Measurements from ENCODE around the gene TMEM190.

Gene TMEM190

GRCh38 chr19:55345818-55346724, 30.6 kb upstream of the TMEM190 start:
- Histone ChIP-seq H3K36me3 (replicated peaks) (peaks cover 54% of the 10 kb centered on the region), H3K4me1 (peaks cover 26% of the 10 kb centered on the region)

GRCh38 chr19:55346725-55347441, 29.7 kb upstream of the TMEM190 start:
- peaks cover 49% of the 10 kb centered on the region for H3K36me3 ChIP-seq (replicated peaks)
- in situ Hi-C loops (cut with MboI; ENCODE audit: low sequenced_read_pairs), result no loop called here
- DNase-seq (ENCODE audit: low spot score in 2 of 2), result no peak

More at GRCh38 chr19:55345818-55346724, 30.6 kb upstream of the TMEM190 start:
- in situ Hi-C loops (cut with MboI; ENCODE audit: low sequenced_read_pairs), result no loop called here
- Histone ChIP-seq H3K9me3 (no peaks in the 10 kb centered on the region), H3K27me3 (ENCODE audit: low read depth) (no peaks in the 10 kb centered on the region), H3K4me3 (no peak overlapping the region)
- peak in 1 of 2 experiments; percentile 66 for DNase-seq (ENCODE audit: low spot score in 2 of 2)

DNA sequence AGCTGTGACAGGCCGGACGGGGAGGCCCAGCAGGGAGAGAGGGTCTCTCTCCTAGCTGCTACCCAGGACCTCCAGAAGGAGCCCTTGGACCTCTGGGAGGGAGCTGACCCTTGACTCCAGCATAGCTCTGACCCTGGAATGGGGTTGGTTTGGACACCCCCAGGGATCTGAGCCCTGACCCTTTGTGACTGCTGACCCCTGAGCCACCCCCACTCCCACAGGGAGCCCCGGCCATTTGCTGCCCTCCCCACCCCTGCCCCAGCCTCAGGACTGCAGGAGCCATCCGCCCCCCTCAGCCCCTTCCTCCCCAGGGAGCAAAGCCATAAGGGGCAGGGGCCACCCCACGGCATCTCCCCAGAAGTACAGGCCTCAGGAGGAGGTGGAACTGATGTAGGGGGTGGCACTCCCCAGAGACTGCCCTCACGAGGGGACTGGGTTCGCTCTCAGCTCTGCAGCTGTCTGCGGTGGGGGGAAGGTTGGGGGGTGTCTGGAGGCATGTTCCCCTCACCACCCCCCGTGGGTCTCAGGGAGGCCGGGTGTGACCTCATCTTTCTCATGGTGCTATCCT, 29.1 kb upstream of the TMEM190 start:
- DNase-seq (ENCODE audit: low spot score in 2 of 2), result no peak
- H3K27me3 ChIP-seq (ENCODE audit: low read depth), result peaks cover 6% of the 10 kb centered on the region
- in situ Hi-C loops (cut with MboI; ENCODE audit: low sequenced_read_pairs), result no loop called here
- no peak overlapping the region for H3K4me3 ChIP-seq
- peaks cover 20% of the 10 kb centered on the region for H3K4me1 ChIP-seq
- H3K36me3 ChIP-seq (replicated peaks), result peaks cover 43% of the 10 kb centered on the region
- no peaks in the 10 kb centered on the region for H3K9me3 ChIP-seq

More at GRCh38 chr19:55346725-55347441, 29.7 kb upstream of the TMEM190 start:
- Histone ChIP-seq H3K27me3 (ENCODE audit: low read depth) (no peaks in the 10 kb centered on the region; the same call in 1 of the 2 replicates), H3K9me3 (no peaks in the 10 kb centered on the region), H3K4me1 (peaks cover 20% of the 10 kb centered on the region), H3K4me3 (no peak overlapping the region)

DNA sequence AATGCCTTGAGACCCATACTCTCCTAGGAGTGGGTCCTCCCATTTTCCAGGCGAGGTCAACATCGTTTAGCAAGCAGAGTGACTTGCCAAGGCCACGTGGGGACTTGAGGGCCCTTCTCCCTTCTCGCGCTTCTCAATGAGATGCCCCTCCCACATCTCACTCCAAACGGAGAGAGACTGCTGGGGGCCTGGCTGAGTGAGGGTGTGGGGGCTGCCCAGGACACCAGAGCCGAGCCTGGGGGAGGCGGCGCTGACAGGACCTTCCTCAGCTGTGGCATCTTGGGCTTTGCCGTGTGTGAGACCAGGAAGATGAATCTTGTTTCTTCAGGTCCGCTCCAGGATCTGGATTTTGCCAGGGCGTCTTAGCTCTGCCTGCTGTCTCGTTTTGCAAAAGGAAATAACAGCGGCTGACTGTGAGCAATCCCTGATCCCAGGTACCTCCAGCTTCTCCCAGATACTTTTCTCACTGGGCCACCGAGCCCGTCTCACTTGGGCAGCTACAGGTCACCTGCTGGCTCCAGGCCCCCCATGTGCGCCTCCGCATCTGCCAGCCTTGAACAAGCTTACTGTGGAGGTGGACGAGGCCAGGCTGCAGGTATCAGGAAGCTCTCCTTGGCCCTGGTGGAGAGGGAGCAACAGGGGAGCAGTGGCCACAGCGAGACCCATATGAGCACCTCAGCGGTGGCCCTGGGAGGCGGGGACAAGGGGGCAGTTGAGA, 28.1 kb upstream of the TMEM190 start:
- in situ Hi-C loops (cut with MboI; ENCODE audit: low sequenced_read_pairs), result no loop called here
- peaks cover 24% of the 10 kb centered on the region for H3K4me1 ChIP-seq

GRCh38 chr19:55350620-55351315, 25.9 kb upstream of the TMEM190 start:
- H3K9me3 ChIP-seq, result no peaks in the 10 kb centered on the region
- peaks cover 26% of the 10 kb centered on the region for H3K4me1 ChIP-seq
- in situ Hi-C loops (cut with MboI; ENCODE audit: low sequenced_read_pairs), result no loop called here
- DNase-seq (ENCODE audit: low spot score in 2 of 2), result no peak
- peaks cover 20% of the 10 kb centered on the region for H3K36me3 ChIP-seq (replicated peaks)
- peaks cover 31% of the 10 kb centered on the region for H3K27me3 ChIP-seq (ENCODE audit: low read depth)
- H3K4me3 ChIP-seq, result no peak overlapping the region

More for the DNA sequence above, 28.1 kb upstream of the TMEM190 start:
- peaks cover 35% of the 10 kb centered on the region for H3K36me3 ChIP-seq (replicated peaks)
- peak; percentile 39 to 88 for DNase-seq (ENCODE audit: low spot score in 2 of 2)
- H3K9me3 ChIP-seq, result no peaks in the 10 kb centered on the region
- no peak overlapping the region for H3K4me3 ChIP-seq
- H3K27me3 ChIP-seq (ENCODE audit: low read depth), result peaks cover 16% of the 10 kb centered on the region

- in situ Hi-C loops (cut with MboI; ENCODE audit: low sequenced_read_pairs), result no loop called here
- peaks cover 10% of the 10 kb centered on the region for H3K36me3 ChIP-seq (replicated peaks)
- DNase-seq (ENCODE audit: low spot score in 2 of 2), result no peak
- peaks cover 26% of the 10 kb centered on the region for H3K4me1 ChIP-seq
- H3K4me3 ChIP-seq, result no peak overlapping the region
- peaks cover 41% of the 10 kb centered on the region for H3K27me3 ChIP-seq (ENCODE audit: low read depth)
- H3K9me3 ChIP-seq, result no peaks in the 10 kb centered on the region
Measured at GRCh38 chr19:55352040-55352439, 24.6 kb upstream of the TMEM190 start.

DNA sequence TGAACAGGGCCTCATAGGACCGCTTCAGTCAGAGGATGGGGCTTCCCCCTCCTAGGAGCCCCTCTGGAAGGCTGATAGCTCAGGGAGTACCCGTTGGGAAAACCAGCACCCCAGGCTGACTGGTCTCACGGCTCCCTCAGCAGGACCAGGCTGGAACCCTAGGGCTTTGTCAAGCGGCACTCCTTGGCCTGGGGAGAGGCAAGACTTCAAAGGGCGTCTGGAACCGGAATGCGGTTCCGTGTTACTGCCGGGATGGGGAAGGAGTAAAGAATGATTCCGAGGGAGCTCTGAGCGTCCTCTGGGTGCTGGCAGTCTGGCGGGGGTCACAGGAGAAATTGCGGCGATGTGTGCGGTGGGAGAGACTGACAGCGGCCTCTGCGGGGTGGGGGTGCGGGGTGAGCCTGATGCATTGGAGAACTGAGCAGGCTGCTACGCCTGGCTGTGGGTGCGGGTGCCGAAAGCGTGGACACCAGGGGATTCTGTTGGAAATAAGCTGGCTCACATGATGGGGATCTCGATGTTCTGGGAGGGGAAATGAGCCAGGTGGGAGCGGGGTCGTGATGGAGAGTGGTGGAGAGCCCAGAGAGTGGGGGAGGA, 24.0 kb upstream of the TMEM190 start:
- Histone ChIP-seq H3K36me3 (replicated peaks) (peaks cover 3% of the 10 kb centered on the region), H3K27me3 (ENCODE audit: low read depth) (peaks cover 46% of the 10 kb centered on the region), H3K4me1 (peaks cover 25% of the 10 kb centered on the region), H3K4me3 (0 out of 2 replicates have a peak overlapping the region, but pooled peaks have one; percentile 50), H3K9me3 (no peaks in the 10 kb centered on the region)
- no peak for DNase-seq (ENCODE audit: low spot score in 2 of 2)
- in situ Hi-C loops (cut with MboI; ENCODE audit: low sequenced_read_pairs), result no loop called here

GRCh38 chr19:55353356-55353802, 23.2 kb upstream of the TMEM190 start:
- in situ Hi-C loops (cut with MboI; ENCODE audit: low sequenced_read_pairs), result no loop called here
- Histone ChIP-seq H3K4me3 (peak overlapping the region; percentile 50), H3K9me3 (no peaks in the 10 kb centered on the region), H3K36me3 (replicated peaks) (no peaks in the 10 kb centered on the region), H3K27me3 (ENCODE audit: low read depth) (peaks cover 46% of the 10 kb centered on the region), H3K4me1 (peaks cover 18% of the 10 kb centered on the region)
- DNase-seq (ENCODE audit: low spot score in 2 of 2), result no peak

GRCh38 chr19:55353803-55354697, 22.6 kb upstream of the TMEM190 start:
- peaks cover 46% of the 10 kb centered on the region for H3K27me3 ChIP-seq (ENCODE audit: low read depth)
- DNase-seq (ENCODE audit: low spot score in 2 of 2), result peak; percentile 63 to 88
- peak overlapping the region; percentile 50 for H3K4me3 ChIP-seq
- no peaks in the 10 kb centered on the region for H3K9me3 ChIP-seq
- in situ Hi-C loops (cut with MboI; ENCODE audit: low sequenced_read_pairs), result no loop called here
- H3K36me3 ChIP-seq (replicated peaks), result no peaks in the 10 kb centered on the region
- H3K4me1 ChIP-seq, result peaks cover 13% of the 10 kb centered on the region

GRCh38 chr19:55354698-55355212, 21.9 kb upstream of the TMEM190 start, which contains the start of gene COX6B2:
Gene COX6B2 (minus strand): TSS chr19:55354719. CDS start chr19:55354521, 198 bp downstream.
- Histone ChIP-seq H3K4me1 (peaks cover 8% of the 10 kb centered on the region), H3K27me3 (ENCODE audit: low read depth) (peaks cover 46% of the 10 kb centered on the region), H3K36me3 (replicated peaks) (no peaks in the 10 kb centered on the region), H3K4me3 (peak within 1 kb of the TSS; percentile 50), H3K9me3 (no peaks in the 10 kb centered on the region)
- no peak for DNase-seq (ENCODE audit: low spot score in 2 of 2)
- in situ Hi-C loops (cut with MboI; ENCODE audit: low sequenced_read_pairs), result no loop called here

DNA sequence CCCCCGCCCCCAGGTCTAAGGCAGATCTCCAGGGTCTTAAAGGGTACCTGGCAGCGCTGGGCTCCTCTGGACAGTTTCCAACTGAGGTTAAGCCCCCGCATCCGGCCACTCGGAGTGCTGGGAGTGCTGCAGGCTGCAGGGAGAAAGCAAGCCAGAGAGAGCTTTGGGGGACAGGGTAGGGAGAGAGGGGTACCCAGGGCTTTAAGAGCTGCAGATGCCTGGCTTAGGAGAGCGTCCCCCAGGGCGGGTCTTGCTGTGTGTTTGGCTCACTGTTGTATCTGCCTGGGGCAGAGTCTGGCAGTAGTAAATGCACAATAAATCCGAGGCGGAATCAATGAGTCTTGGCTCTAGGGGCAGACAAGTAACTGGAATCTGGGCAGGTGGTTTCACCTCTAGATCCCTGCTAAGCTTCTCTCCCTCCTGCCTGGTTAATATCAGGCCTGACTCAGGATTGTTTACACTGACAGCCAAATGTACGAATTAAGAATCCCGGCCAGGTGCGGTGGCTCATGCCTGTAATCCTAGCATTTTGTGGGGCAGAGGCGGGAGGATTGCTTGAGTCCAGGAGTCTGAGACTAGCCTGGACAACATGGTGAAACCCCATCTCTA, 21.3 kb upstream of the TMEM190 start:
- no peak for DNase-seq (ENCODE audit: low spot score in 2 of 2)
- no peak overlapping the region for H3K4me3 ChIP-seq
- peaks cover 6% of the 10 kb centered on the region; the same call in 1 of the 2 replicates for H3K4me1 ChIP-seq
- no peaks in the 10 kb centered on the region for H3K9me3 ChIP-seq
- no peaks in the 10 kb centered on the region for H3K36me3 ChIP-seq (replicated peaks)
- H3K27me3 ChIP-seq (ENCODE audit: low read depth), result peaks cover 46% of the 10 kb centered on the region
- in situ Hi-C loops (cut with MboI; ENCODE audit: low sequenced_read_pairs), result no loop called here

Measured in HAP-1 (cell line).